NCI-H2171 treated with DMSO at 0.1 percent for 48 hours (cell line): ENCODE results near the gene BHLHE41.
A peak's percentile ranks its signal among the peaks of the same experiment; 100 is the strongest.

Experiments used
- DNase-seq: peaks from one replicate; lab custom pipeline; 2025; lab: John Stamatoyannopoulos, UW

BHLHE41 gene

DNA sequence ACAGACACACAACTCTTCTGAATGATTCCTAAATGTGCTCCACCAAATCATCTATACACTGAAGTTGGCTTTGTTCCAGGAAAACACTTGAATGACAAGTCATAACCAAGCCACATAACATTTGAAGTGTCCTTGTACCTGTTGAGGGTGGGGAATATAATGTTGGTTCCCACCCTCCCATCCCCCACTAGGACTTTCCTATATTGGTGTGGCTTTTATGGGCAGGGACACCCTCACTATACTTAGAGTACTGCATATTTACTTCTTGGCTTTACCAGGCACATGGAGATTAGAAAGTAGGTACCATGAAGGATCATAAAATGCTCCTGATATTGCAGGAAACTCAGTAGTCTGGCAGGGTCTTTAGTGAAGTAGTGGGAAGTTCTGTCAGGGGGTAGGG, 9.7 kb upstream of the BHLHE41 start:
- no peak for DNase-seq

DNA sequence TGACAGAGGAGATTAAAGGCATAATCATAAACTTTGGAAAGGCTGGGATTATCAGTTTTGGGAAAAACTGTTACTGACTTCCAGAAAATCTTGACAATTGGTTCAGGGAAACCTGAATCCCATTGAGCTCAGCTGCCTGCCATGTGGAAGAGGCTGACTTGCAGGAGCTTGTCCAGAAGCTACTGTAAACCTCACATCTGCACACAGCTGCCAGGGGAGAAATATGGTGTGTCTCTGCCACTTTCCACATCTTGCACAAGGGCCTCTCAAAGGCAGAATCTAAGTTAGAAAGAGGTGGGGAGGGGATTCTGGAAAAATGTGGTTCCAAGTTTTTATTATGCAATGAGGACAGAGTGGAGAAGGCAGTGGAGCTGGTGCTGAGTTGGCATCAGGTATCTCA, 8.7 kb upstream of the BHLHE41 start:
- DNase-seq = no peak

DNA sequence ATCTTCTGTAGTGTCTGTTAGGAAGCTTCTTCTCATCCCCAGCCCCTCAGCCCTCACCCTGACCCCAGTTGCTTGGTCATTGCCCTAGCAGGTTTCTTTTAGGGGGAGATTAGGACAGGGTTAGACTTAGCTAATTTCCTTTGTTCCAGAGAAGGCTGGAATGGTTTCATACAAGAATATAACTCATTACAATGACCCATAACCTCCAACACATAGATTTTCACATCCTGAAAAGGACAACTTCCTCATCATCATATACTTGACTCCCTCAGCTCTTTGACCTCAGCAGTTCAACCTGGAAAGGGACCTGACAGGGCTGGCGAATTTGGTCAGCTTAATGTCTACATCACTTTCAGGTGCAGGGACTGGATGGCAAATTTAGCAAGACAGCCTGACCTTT, 8.0 kb upstream of the BHLHE41 start:
- no peak for DNase-seq

DNA sequence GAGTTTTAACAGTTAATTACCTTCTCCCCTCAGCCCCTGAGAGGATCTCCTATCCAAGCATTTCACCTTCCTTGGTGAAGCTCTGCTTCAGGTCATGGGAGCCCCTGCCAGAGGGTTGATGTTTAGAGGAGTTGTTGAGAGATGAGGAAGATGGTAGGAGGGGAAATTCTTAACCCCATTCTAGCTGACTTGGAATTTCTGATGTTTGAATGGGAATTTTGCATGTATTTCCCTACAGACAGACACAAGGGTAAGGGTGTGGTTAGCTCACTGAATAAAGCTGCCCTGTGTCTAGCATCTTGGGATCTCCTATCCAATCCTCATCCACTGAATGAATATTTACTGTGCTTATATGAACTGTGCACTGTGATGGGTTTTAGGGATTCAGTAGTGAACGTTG, 7.1 kb upstream of the BHLHE41 start:
- DNase-seq = no peak

- no peak for DNase-seq
Measured at GRCh38 chr12:26130728-26131127, 5.9 kb upstream of the BHLHE41 start.

GRCh38 chr12:26128168-26128567, 3.3 kb upstream of the BHLHE41 start:
- no peak for DNase-seq

GRCh38 chr12:26127404-26127803, 2.6 kb upstream of the BHLHE41 start:
- no peak for DNase-seq

DNA sequence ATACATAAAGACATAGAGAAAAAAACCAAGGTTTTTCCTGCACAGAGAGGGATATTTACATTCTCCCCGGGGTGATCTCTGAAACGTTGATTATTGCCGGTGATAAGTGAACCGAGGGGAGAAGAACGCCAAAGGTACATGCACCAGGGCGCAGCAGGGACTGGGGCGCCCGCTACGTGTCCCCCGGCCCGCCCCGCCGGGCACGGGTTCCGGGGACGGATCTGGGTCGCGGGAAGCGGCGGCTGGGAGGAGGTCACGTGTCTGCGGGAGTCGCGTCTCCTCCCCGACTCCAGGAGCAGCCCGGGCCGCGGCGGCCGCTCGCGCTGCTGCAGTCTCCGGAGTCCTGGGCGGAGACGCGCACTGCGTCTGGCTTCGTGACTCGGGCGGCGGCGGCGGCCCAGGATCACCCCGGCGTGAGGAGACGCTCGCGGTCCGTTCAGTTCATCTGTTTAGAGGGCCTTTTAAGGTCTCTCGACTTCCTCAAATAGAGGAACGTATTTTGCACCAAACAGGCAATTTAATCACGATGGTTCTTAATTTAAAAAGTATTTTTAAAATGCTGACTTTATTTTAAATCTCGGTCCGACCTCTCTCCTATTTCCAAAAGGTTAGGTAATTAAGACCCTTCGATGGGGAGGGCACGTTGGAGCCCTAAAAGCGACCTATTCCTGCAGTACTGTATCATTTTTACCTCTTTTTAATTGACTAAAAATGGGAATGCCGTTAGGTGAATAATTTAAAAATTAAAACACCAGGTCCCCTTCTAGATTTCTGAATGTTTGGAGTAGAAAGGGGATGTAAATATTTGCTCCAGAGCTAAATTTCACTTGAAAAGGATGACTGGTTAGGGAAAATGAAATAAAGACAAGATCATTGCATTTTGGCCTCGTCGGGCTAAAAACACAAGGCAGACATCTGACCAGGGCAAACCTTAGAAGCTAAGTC, 1.8 kb upstream of the BHLHE41 start:
- peak; percentile 75 for DNase-seq

DNA sequence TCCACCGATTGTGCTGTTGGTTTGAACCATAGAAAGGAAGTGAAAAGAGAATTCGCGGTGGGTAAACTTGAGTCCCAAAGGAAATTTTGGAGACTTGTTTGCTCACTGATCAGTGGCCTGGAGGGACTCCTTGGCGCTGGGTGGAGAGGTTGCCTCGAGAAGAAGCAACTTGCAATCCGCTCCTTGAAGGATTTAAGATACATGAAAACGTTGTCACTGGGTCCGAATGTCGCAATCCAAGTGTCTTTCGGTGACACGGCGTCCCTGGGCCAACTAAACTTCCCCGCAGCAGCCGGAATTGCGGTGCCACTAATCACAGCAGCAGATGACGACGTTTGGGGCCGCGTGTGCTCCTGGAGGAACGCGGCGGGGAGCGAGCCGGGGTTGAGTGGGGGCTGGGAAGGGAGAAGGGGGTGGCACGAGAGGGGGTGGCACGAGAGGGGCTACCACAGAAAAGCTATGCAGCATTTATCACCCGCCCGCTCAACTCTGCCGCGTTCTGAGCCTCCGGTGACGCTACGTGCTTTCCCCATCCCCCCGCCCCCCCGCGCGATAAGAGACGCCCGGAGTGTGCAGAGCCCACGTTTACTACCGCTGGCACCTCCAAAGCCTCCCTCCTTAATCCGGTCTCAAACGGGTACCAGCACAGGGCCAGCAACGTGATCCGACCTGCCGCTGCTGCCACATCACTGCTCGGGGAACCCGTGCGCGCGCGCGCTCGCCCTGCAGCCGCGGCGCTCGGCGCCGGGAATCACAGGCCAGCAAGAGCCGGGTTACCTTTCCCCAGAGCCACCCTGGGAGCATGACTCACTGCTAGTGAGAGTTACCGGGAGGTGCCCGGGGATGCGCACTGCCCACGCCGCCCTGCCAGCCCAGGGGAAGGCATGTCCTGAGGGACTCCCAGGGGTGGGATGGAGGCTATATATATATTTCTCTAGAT, 833 bp upstream of the BHLHE41 start:
- peak; percentile 70 for DNase-seq

GRCh38 chr12:26123482-26123980, 1.3 kb downstream of the BHLHE41 start:
- DNase-seq = no peak

- DNase-seq = no peak
Measured at GRCh38 chr12:26122681-26123481, 2.0 kb downstream of the BHLHE41 start.

GRCh38 chr12:26122061-26122680, 2.7 kb downstream of the BHLHE41 start:
- peak; percentile 27 for DNase-seq

DNA sequence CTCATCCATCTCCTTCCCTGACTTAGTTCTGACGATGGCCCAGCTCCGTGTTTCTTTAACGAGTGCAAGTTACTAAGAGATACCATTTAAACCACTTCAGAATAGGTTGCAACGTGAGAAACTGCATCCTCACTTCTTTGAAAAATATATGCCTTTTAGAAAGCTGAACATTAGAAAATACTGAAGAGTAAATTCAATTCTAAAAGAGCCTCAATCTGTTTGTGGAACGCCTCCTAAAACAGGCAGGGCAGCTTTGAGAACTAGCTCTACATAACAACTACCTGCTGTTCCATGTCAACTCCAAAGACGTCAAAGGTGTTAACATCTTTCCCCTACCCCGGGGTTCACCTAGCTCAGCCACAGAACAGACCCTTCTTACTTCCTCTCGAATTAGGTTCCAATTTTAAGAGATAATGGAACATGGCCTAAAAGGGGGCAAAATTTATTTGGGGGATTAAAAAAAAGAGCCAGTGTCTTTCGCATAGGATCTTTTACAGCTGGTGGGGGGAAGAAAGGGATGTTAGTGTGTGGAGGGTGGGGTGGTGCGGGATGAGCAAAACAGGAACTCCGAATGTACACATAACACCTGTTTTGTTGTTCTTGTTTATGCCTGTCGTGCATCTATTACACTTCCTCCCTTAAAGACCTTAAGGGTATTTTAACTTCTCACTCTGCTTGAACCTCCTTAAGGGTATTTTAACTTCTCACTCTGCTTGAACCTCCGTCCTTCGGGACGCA, 3.3 kb downstream of the BHLHE41 start:
- DNase-seq = no peak

GRCh38 chr12:26120561-26121274, 4.1 kb downstream of the BHLHE41 start:
- no peak for DNase-seq

GRCh38 chr12:26119391-26119989, 5.3 kb downstream of the BHLHE41 start:
- DNase-seq = peak; percentile 67

DNA sequence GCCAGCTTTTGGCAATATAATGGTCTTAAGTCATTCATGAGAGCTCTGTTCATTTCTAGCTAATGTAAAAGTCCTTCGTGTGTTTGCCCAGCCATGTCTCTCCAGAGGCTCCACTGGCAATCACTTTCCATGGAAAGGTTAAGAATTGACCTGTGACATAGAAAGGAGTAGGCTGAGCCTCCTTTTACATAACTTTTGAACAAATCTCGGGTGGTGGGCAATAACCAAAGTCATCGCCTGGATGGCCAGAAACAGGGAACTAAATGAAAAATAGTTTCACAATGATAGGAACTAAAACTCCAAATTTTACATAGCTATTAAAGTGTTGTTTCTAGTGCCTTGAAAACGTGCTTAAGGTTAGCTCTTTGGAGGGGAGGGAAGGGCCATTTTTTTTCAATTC, 6.5 kb downstream of the BHLHE41 start:
- DNase-seq = no peak

DNA sequence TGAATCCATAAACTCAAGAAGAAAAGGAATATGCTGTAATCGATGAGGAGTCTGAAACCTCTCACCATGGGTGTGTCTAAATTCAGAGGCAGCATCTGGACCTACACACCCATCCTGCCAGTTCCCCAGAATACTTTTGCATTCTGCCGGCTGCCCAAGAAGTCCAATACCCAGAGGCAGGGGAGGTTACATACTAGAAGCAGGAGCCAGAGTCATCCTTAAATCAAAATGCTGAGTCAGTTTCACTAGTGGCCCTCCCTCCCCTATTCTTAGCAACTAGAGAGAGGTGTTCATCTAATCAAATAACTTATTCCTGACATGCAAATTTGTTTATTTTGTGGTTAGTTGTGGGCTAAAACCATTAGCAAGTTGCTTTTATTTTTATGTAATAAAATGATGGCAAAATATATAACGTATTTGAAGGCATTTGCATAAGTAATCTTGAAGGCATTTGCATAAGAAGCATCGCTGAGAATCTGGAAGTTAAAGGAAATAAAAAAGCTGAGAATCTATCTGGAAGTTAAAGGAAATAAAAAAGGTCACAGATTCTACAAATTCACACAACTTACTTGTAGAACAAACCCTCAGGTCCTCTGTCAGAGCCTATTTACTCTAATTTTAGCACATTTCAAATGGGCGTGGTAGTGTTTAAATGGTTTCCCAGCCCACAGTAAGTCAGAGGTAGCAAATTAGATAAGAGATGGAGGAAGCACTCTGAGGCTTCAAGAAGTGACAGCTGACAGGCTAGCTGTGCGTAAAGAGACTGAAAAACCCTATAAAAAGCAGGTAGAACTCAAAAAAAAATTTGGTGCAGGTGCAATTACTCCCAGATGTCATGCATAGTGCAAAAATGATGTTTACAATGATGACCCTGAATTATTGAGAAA, 7.8 kb downstream of the BHLHE41 start:
- DNase-seq = no peak

- no peak for DNase-seq
Measured at GRCh38 chr12:26114720-26115401, 10.0 kb downstream of the BHLHE41 start.
